Endothelial cell of coronary artery (primary cell): ENCODE results near the gene OR52N1. TPM values are rescaled to one million over a fixed set of nuclear protein-coding genes. Genes with fewer than 3 reads are reported as not detected.

Source experiments
- total RNA-seq: library from RNA; depleted of rRNA; stranded (reverse); fragments of >200 nt; gene quantifications from 2 replicates; pipeline ENCODE4 v1.2.3, GENCODE V29; 2014

The OR52N1 gene
- not detected in 2 replicates for total RNA-seq

DNA sequence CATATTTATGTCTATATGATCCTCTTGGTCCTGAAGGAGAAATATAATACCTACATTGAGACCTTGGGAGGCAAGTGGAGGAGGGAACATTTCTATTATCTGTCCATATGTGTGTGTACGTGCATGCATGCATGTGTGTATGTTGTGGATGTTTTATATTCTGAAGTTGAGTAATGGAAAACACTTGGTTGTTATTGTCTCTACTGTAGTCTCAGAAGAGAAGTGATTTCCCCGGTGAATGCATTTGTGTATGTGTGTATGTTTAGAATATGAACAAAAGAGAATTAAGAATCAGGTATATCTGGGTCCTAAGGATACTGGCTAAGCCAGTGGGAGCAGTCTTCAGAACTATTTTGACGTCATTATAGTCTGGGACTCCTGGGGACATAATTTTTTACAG is at the start of gene OR52N1:
TSS of gene OR52N1 (minus strand) at position 101 of the 400 bp plus-strand sequence. CDS start 2,449 bp downstream, outside the sequence.

DNA sequence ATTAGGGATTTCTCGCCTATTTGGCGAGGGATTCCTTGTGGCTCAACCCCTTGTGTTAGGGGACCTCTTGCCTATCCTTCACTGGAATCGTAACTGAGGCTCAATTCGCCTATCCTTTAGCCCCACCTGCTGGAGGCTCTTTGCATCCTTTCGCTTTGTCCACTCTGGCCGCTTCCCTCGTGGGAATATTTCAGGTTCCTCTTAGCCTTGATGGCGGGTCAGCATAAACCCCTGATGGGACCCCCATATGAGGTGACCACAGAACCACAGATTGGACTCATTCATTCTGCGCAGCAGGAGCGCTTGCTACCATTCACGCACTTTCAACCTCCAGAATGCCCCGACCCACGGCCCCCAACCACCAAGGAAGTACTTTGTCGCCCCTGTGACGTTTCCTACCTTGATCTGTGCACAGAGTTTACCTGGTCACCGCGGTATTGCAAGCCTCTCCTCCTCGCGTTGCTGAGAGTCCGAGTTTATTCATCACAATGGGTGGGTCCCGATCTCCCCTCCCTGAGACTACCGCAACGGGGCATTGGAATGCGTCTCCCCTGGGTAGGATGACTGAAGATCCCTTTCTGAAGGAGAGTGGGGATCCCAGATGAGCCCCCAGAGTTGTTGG is 17.5 kb upstream of the OR52N1 start, which contains the start of gene OR52N2:
TSS of gene OR52N2 (plus strand) at position 425 of the 622 bp plus-strand sequence. CDS start 11,412 bp downstream, outside the sequence.

DNA sequence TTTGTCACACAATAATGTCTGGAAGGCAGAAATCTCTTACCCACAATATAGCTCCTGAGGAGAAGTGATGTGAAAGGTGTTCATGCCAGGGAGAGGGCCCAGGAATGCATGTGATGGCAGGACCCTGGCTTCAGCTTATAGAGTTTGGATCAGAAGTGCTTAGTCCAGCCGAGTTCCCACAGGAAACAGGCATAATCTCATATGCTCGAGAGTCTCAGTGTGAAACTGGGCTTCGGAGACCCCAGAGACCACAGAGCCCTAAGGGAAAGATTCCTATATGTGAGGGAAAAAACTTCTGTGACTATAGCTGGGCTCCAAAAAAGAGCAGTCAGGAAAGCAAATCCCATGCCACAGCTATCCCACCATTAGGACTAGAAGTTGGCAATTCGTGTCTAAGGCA is 7.8 kb downstream of the OR52N1 start, which contains the start of gene OR52N5:
TSS of gene OR52N5 (minus strand) at position 101 of the 400 bp plus-strand sequence. CDS start 4,721 bp downstream, outside the sequence.

DNA sequence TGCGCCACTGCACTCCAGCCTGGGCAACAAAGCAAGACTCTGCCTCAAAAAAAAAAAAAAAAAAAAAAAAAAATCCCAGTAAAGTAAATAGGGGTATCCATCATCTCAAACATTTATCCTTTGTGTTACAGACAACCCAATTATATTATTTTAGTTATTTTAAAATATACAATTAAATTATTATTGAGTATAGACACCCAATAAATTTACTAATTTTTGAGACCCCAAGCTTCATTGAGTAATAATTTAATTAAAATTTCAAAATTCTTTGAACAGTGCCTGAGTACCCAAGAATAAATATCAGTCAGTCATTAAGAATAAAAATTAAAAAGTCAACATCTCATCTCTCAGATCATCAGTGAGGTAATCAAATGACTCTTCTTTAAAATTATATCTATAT is 37.1 kb downstream of the OR52N1 start, which contains the start of gene OR52N4:
TSS of gene OR52N4 (plus strand) at position 301 of the 400 bp plus-strand sequence. CDS start 498 bp downstream, outside the sequence.

Other genes with a start within 250 kb of the OR52N1 start
- 0.18 and 0.19 TPM in 2 replicates for gene OR52H1, start 242.7 kb downstream of the OR52N1 start, total RNA-seq
- not detected in 2 replicates for gene OR52B6, start 210.4 kb downstream of the OR52N1 start, total RNA-seq
- gene TRIM6, start 194.6 kb downstream of the OR52N1 start, total RNA-seq, result 0.81 and 1.2 TPM in 2 replicates
- 7.8 and 14.8 TPM in 2 replicates for gene TRIM34, start 166.3 kb downstream of the OR52N1 start, total RNA-seq
- gene TRIM5, start 106.2 kb downstream of the OR52N1 start, total RNA-seq, result 57.2 and 79.3 TPM in 2 replicates
- 107 and 112 TPM in 2 replicates for gene TRIM22, start 101.5 kb downstream of the OR52N1 start, total RNA-seq
- not detected in 2 replicates for gene OR56B1, start 54.8 kb downstream of the OR52N1 start, total RNA-seq
- gene OR52N4, start 37.0 kb downstream of the OR52N1 start, total RNA-seq, result not detected in 2 replicates
- gene OR52N5, start 7.9 kb downstream of the OR52N1 start, total RNA-seq, result not detected in 2 replicates
- gene OR52N2, start 17.7 kb upstream of the OR52N1 start, total RNA-seq, result not detected in 2 replicates
- gene OR52E6, start 50.6 kb upstream of the OR52N1 start, total RNA-seq, result not detected in 2 replicates
- not detected in 2 replicates for gene OR52E8, start 66.4 kb upstream of the OR52N1 start, total RNA-seq
- not detected in 2 replicates for gene OR52E4, start 89.4 kb upstream of the OR52N1 start, total RNA-seq
- gene OR52E5, start 101.9 kb upstream of the OR52N1 start, total RNA-seq, result not detected in 2 replicates
- gene OR56A3, start 151.0 kb upstream of the OR52N1 start, total RNA-seq, result not detected in 2 replicates
- gene OR56A5, start 177.2 kb upstream of the OR52N1 start, total RNA-seq, result not detected in 2 replicates
- gene OR52L1, start 195.7 kb upstream of the OR52N1 start, total RNA-seq, result not detected in 2 replicates
- not detected in 2 replicates for gene OR56A4, start 215.7 kb upstream of the OR52N1 start, total RNA-seq
- gene OR56A1, start 239.5 kb upstream of the OR52N1 start, total RNA-seq, result 0.19 TPM in 1 of 2 replicates, not detected in the other